Uterus (tissue), 2 donors: Measurements from ENCODE around the gene FCN1.

Source experiments
- CTCF ChIP-seq, 4 experiments: fragments of 200-600 bp in 2 of 4; fragments of 450-650 bp in 2 of 4; sonication (generic) in 2 of 4; IDR thresholded peaks; one replicate each; pipeline ENCODE4 v1.5.1; 2016 to 2019; ENCODE audit warnings: antibody characterized with exemption in 4 of 4, mild to moderate bottlenecking in 2 of 4, moderate library complexity in 1 of 4
- POLR2A ChIP-seq, 2 donors: fragments of 450-650 bp; IDR thresholded peaks; one replicate each; pipeline ENCODE4 v1.6.1; 2016; ENCODE audit warnings: antibody characterized with exemption in 2 of 2, mild to moderate bottlenecking in 1 of 2, moderate library complexity in 1 of 2

GRCh38 chr9:134867917-134868750 is 49.6 kb downstream of the FCN1 start:
- TF ChIP-seq CTCF (IDR thresholded peaks at IDR 0.05) (no peak), POLR2A (IDR thresholded peaks at IDR 0.05) (no peak)
